K562 (cell line): Measurements from ENCODE around the gene FCGR2B. TPM values are rescaled to one million over a fixed set of nuclear protein-coding genes. Genes with fewer than 3 reads are reported as not detected.

Experiments used
- ATAC-seq: fragments of 200-7000 bp; cut with Tn5 transposase; 3 replicates; pipeline ENCODE4 v1.9.1; 2020; ENCODE audit warnings: moderate library complexity
- BruUV-seq: library from RNA; stranded (reverse); fragments of 400-500 nt; replicated peaks from 2 replicates; lab custom pipeline; 2021; lab: Mats Ljungman, UMichigan
- CTCF ChIA-PET: fragments of 300-600 bp; formaldehyde crosslinking; extraction: SDS; loops from one replicate; lab custom pipeline; 2021; ENCODE audit warnings: low intra/inter-chr PET ratio; lab: Yijun Ruan, JAX
- POLR2A ChIA-PET: fragments of 300-600, 350-650 bp; sonication (Branson Sonifier 250); formaldehyde crosslinking; extraction: SDS; loops from one replicate; lab custom pipeline; 2021; ENCODE audit warnings: antibody characterized with exemption, inconsistent platforms; lab: Yijun Ruan, JAX
- DNase-seq, 4 experiments: peaks; one replicate each; pipeline versions ENCODE4 v3.0.0 to v3.0.0-alpha.2; 2011 to 2018; ENCODE audit warnings: low spot score in 3 of 4, mixed read lengths in 3 of 4; ENCODE audit errors: extremely low read depth in 1 of 4
- FAIRE-seq: peaks from 2 replicates; lab custom pipeline; 2011; peaks lifted over from hg19 to GRCh38; lab: Jason Lieb, UNC
- H2AFZ ChIP-seq: 2 replicates; pipeline ENCODE4 v1.6.0; 2011; ENCODE audit warnings: low read depth, low read length, control low read depth, inconsistent platforms
- H3K27ac ChIP-seq: fragments of 200-600 bp; 3 replicates; pipeline ENCODE4 v1.8.0; 2011; ENCODE audit warnings: low read depth, mild to moderate bottlenecking, control low read depth, inconsistent platforms, low read length, moderate library complexity, mixed read lengths; ENCODE audit errors: extremely low read depth
- H3K27me3 ChIP-seq, 2 experiments: fragments of 300-600 bp in 1 of 2; 2 replicates in 1 of 2; 3 replicates in 1 of 2; pipeline versions ENCODE4 v1.6.0 to v1.8.0; 2011; ENCODE audit warnings: inconsistent platforms in 2 of 2, low read length in 2 of 2, mild to moderate bottlenecking in 1 of 2, mixed read lengths in 1 of 2, moderate library complexity in 1 of 2; ENCODE audit not compliant: control insufficient read depth in 2 of 2, insufficient read depth in 2 of 2
- H3K36me3 ChIP-seq: fragments of 300-600 bp; 3 replicates; pipeline ENCODE4 v1.8.0; 2011; ENCODE audit warnings: mild to moderate bottlenecking, low read length, inconsistent platforms; ENCODE audit not compliant: control insufficient read depth, insufficient read depth
- H3K4me1 ChIP-seq, 2 experiments: fragments of 200-600 bp in 1 of 2; replicated peaks in 1 of 2; 2 replicates in 1 of 2; 3 replicates in 1 of 2; pipeline versions ENCODE4 v1.5.1 to v1.8.0; 2011; ENCODE audit warnings: inconsistent platforms in 2 of 2, low read length in 2 of 2, mild to moderate bottlenecking in 1 of 2, mixed read lengths in 1 of 2, moderate library complexity in 1 of 2; ENCODE audit not compliant: control insufficient read depth in 2 of 2, insufficient read depth in 2 of 2
- H3K4me2 ChIP-seq: 2 replicates; pipeline ENCODE4 v1.6.1; 2011; ENCODE audit warnings: low read length, control low read depth, inconsistent platforms, mixed read lengths; ENCODE audit not compliant: insufficient read depth
- H3K4me3 ChIP-seq: fragments of 200-600 bp; sonication (generic), shearing (Covaris generic); 2 replicates; pipeline ENCODE4 v1.5.1; 2016; ENCODE audit warnings: control low read depth, inconsistent platforms
- H3K79me2 ChIP-seq: fragments of 200-600 bp; 3 replicates; pipeline ENCODE4 v1.8.0; 2011; ENCODE audit warnings: low read length, inconsistent platforms; ENCODE audit not compliant: control insufficient read depth, insufficient read depth
- H3K9ac ChIP-seq, 2 experiments: 2 replicates each; pipeline versions ENCODE4 v1.6.0 to v1.6.1; 2011; ENCODE audit warnings: low read depth in 2 of 2, low read length in 2 of 2, control low read depth in 1 of 2, inconsistent platforms in 1 of 2, mild to moderate bottlenecking in 1 of 2, mixed read lengths in 1 of 2; ENCODE audit not compliant: insufficient read depth in 1 of 2
- H3K9me1 ChIP-seq: one replicate; pipeline ENCODE4 v1.6.0; 2011; ENCODE audit warnings: inconsistent platforms, mild to moderate bottlenecking, low read length, moderate library complexity; ENCODE audit not compliant: control insufficient read depth, insufficient read depth
- H3K9me3 ChIP-seq: replicated peaks from 2 replicates; pipeline ENCODE4 v1.5.1; 2011; ENCODE audit warnings: low read depth, low read length, inconsistent platforms; ENCODE audit not compliant: control insufficient read depth, insufficient read depth
- H4K20me1 ChIP-seq: replicated peaks from 2 replicates; pipeline ENCODE4 v1.6.1; 2011; ENCODE audit warnings: low read length, inconsistent platforms, mixed read lengths; ENCODE audit not compliant: control insufficient read depth, insufficient read depth
- BACH1 ChIP-seq: fragments of 200-800 bp; sonication (Bioruptor generic); IDR thresholded peaks from 2 replicates; pipeline ENCODE4 v1.6.1; 2016; ENCODE audit warnings: missing genetic modification characterization, missing compliant biosample characterization
- MAFF ChIP-seq: IDR thresholded peaks from 2 replicates; pipeline ENCODE4 v1.6.1; 2012; ENCODE audit warnings: low read length, improper control_type of control experiment
- NR4A1 ChIP-seq, 2 experiments: fragments of 250-450 bp in 1 of 2; fragments of 450-650 bp in 1 of 2; sonication (Bioruptor Pico) in 1 of 2; IDR thresholded peaks; 2 replicates each; pipeline versions ENCODE4 v1.4.0 to v1.6.1; 2016 to 2020; ENCODE audit warnings: mild to moderate bottlenecking in 2 of 2, missing compliant biosample characterization in 1 of 2, missing genetic modification characterization in 1 of 2, moderate library complexity in 1 of 2
- NRF1 ChIP-seq, 2 experiments: fragments of 450-650 bp; IDR thresholded peaks in 1 of 2; conservative IDR thresholded peaks in 1 of 2; 2 replicates each; pipeline ENCODE4 v1.6.1; 2014; ENCODE audit warnings: mild to moderate bottlenecking in 2 of 2
- SP1 ChIP-seq: sonication (generic); formaldehyde crosslinking; IDR thresholded peaks from 2 replicates; pipeline ENCODE4 v1.8.1; 2022; ENCODE audit warnings: mild to moderate bottlenecking, missing genetic modification reagents
- ZBTB7A ChIP-seq: IDR thresholded peaks from 2 replicates; pipeline ENCODE4 v1.6.1; 2011; ENCODE audit warnings: low read depth, mild to moderate bottlenecking, low read length, moderate library complexity, borderline replicate concordance; ENCODE audit not compliant: control insufficient read depth
- ZNF197 ChIP-seq: fragments of 200-800 bp; sonication (Bioruptor generic); IDR thresholded peaks from 2 replicates; pipeline ENCODE4 v1.6.1; 2016; ENCODE audit warnings: low read depth, missing genetic modification characterization, missing compliant biosample characterization
- ZNF217 ChIP-seq: sonication (generic); formaldehyde crosslinking; IDR thresholded peaks from 2 replicates; pipeline ENCODE4 v1.8.0; 2022; ENCODE audit warnings: mild to moderate bottlenecking, missing genetic modification reagents
- ZNF395 ChIP-seq: fragments of 200-800 bp; sonication (Bioruptor generic); IDR thresholded peaks from 2 replicates; pipeline ENCODE4 v1.6.1; 2017; ENCODE audit warnings: missing genetic modification characterization, missing compliant biosample characterization
- WGBS: fragments of 100-300 bp; shearing (Covaris generic); methylation state at CpG from one replicate; pipeline ENCODE4 v1.1.6; 2016; ENCODE audit warnings: low coverage, mixed read lengths; ENCODE audit not compliant: insufficient coverage; ENCODE audit errors: missing lambda C conversion rate; 5-methylcytosine and 5-hydroxymethylcytosine counted together
- in situ Hi-C: fragments of 300-500 bp; cut with MboI; formaldehyde crosslinking; loops from 4 replicates; pipeline ENCODE4 v1.15.0; 2018; ENCODE audit warnings: inconsistent platforms, mixed read lengths
- intact Hi-C: fragments of 100-400 bp; cut with micrococcal nuclease; formaldehyde crosslinking; loops from 2 replicates; pipeline ENCODE4 v1.14.2; 2022
- polyA plus RNA-seq, 8 experiments: library from polyadenylated mRNA; depleted of rRNA in 4 of 8; stranded (reverse) in 5 of 8; unstranded in 3 of 8; fragments of >200 nt; fragmentation: Nextera tagmentation in 2 of 8; fragmentation: Illumina TruSeq in 1 of 8; extraction: Ambion mirVana in 2 of 8; extraction: Trizol in 1 of 8; gene quantifications; 2 replicates each; pipeline versions ENCODE4 v1.2.1 to v1.2.3, GENCODE V29; 2011 to 2014; ENCODE audit warnings: inconsistent platforms in 1 of 8, missing spikeins in 1 of 8
- total RNA-seq, 7 experiments: library from RNA; depleted of rRNA in 6 of 7; stranded (reverse); fragments of >200 nt in 6 of 7; fragmentation: Illumina TruSeq in 2 of 7; extraction: Trizol in 2 of 7; gene quantifications; 2 replicates each; pipeline versions ENCODE4 v1.2.1 to v1.2.3, GENCODE V29; 2011 to 2021; ENCODE audit warnings: low replicate concordance in 1 of 7
- TF ChIP-seq, protein P1 (sequence below): sonication (generic); formaldehyde crosslinking; IDR thresholded peaks from 2 replicates; pipeline ENCODE4 v1.9.0; 2022; ENCODE audit warnings: mild to moderate bottlenecking, missing genetic modification reagents
- TF ChIP-seq, protein P2 (sequence below): fragments of 450-650 bp; IDR thresholded peaks from 2 replicates; pipeline ENCODE4 v1.7.1; 2018; ENCODE audit warnings: mild to moderate bottlenecking, low read depth; ENCODE audit not compliant: partially characterized antibody
- TF ChIP-seq, protein P3 (sequence below), 3 experiments: fragments of 200-800 bp in 1 of 3; sonication (Bioruptor generic) in 1 of 3; sonication (generic) in 1 of 3; formaldehyde crosslinking in 1 of 3; IDR thresholded peaks; 2 replicates each; pipeline versions ENCODE4 v1.6.1 to v1.8.0; 2016 to 2022; ENCODE audit warnings: mild to moderate bottlenecking in 2 of 3, missing compliant biosample characterization in 2 of 3, missing genetic modification characterization in 2 of 3, missing genetic modification reagents in 1 of 3
- TF ChIP-seq, protein P4 (sequence below): fragments of 200-800 bp; sonication (Bioruptor generic); IDR thresholded peaks from 2 replicates; pipeline ENCODE4 v1.6.1; 2017; ENCODE audit warnings: missing genetic modification characterization, missing compliant biosample characterization

FCGR2B gene
- total and polyA plus RNA-seq, 9 of the 15 experiments (the other 6 are each of a cell fraction or from before 2014, with no cell fraction given), result 1.7 to 8.9 (median 3.9) TPM

- ATAC-seq (no peak), FAIRE-seq (no peak), DNase-seq (no peak)
- Histone ChIP-seq H3K9me1 (no peaks in the 10 kb centered on the region), H3K36me3 (no peaks in the 10 kb centered on the region), H4K20me1 (no peaks in the 10 kb centered on the region), H3K4me1 (peaks cover 42 to 45% of the 10 kb centered on the region in 2 experiments), H3K27ac (peak overlapping the region; percentile 70), H3K9ac (peak overlapping the region in 1 of 2 experiments; percentile 18; a peak in 1 of 4 replicates), H3K4me2 (peak overlapping the region; percentile 28; the same call in 1 of the 2 replicates), H3K79me2 (peaks cover 17% of the 10 kb centered on the region), H3K9me3 (no peaks in the 10 kb centered on the region), H3K4me3 (no peak overlapping the region), H3K27me3 (no peaks in the 10 kb centered on the region), H2AFZ (peak overlapping the region; percentile 75)
- no TSS peak for BruUV-seq
- intact Hi-C loops (no loop called here), in situ Hi-C loops (no loop called here)
- POLR2A ChIA-PET, result interaction anchor here (0.7 to 1.8 kb wide), 5 partner anchors 11 to 217 kb away, joined by 3 to 8 read pairs (median 4); partner anchors contain the start of genes FCGR2A and FCRLA
- WGBS, result 22% methylated on average over 1 of the region's 1 CpG
- CTCF ChIA-PET, result interaction anchor here (1.2 kb wide), 1 partner anchor 12 kb away, joined by 3 read pairs; no protein-coding TSS in a partner anchor
- TF ChIP-seq, protein P1, sequence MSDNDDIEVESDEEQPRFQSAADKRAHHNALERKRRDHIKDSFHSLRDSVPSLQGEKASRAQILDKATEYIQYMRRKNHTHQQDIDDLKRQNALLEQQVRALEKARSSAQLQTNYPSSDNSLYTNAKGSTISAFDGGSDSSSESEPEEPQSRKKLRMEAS (CRISPR knock-in tag), result peak; percentile 11; the same call in 1 of the 2 replicates
- TF ChIP-seq, protein P2, sequence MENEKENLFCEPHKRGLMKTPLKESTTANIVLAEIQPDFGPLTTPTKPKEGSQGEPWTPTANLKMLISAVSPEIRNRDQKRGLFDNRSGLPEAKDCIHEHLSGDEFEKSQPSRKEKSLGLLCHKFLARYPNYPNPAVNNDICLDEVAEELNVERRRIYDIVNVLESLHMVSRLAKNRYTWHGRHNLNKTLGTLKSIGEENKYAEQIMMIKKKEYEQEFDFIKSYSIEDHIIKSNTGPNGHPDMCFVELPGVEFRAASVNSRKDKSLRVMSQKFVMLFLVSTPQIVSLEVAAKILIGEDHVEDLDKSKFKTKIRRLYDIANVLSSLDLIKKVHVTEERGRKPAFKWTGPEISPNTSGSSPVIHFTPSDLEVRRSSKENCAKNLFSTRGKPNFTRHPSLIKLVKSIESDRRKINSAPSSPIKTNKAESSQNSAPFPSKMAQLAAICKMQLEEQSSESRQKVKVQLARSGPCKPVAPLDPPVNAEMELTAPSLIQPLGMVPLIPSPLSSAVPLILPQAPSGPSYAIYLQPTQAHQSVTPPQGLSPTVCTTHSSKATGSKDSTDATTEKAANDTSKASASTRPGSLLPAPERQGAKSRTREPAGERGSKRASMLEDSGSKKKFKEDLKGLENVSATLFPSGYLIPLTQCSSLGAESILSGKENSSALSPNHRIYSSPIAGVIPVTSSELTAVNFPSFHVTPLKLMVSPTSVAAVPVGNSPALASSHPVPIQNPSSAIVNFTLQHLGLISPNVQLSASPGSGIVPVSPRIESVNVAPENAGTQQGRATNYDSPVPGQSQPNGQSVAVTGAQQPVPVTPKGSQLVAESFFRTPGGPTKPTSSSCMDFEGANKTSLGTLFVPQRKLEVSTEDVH, result no peak
- TF ChIP-seq ZBTB7A, result 0 out of 2 replicates have a peak, but pooled peaks have one; percentile 0
- TF ChIP-seq, protein P3, sequence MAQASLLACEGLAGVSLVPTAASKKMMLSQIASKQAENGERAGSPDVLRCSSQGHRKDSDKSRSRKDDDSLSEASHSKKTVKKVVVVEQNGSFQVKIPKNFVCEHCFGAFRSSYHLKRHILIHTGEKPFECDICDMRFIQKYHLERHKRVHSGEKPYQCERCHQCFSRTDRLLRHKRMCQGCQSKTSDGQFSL (CRISPR knock-in tag; IDR thresholded peaks at IDR 0.05), result no peak
- TF ChIP-seq, protein P3 (tag; IDR thresholded peaks at IDR 0.05), result no peak
- no peak for TF ChIP-seq ZNF197 (CRISPR knock-in tag)
- 0 out of 2 replicates have a peak, but pooled peaks have one; percentile 9 for TF ChIP-seq ZNF395
- TF ChIP-seq, protein P4, sequence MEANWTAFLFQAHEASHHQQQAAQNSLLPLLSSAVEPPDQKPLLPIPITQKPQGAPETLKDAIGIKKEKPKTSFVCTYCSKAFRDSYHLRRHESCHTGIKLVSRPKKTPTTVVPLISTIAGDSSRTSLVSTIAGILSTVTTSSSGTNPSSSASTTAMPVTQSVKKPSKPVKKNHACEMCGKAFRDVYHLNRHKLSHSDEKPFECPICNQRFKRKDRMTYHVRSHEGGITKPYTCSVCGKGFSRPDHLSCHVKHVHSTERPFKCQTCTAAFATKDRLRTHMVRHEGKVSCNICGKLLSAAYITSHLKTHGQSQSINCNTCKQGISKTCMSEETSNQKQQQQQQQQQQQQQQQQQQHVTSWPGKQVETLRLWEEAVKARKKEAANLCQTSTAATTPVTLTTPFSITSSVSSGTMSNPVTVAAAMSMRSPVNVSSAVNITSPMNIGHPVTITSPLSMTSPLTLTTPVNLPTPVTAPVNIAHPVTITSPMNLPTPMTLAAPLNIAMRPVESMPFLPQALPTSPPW, result no peak
- no peak for TF ChIP-seq MAFF
- TF ChIP-seq BACH1, result 0 out of 2 replicates have a peak, but pooled peaks have one; percentile 33
- TF ChIP-seq NR4A1 (CRISPR knock-in tag; IDR thresholded peaks at IDR 0.05), result no peak
- no peak for TF ChIP-seq NR4A1 (tag; IDR thresholded peaks at IDR 0.05)
- TF ChIP-seq NRF1 (conservative IDR thresholded peaks at IDR 0.05 in 1 of 2, IDR thresholded peaks at IDR 0.05 in 1 of 2), result no peak
- no peak for TF ChIP-seq ZNF217
- TF ChIP-seq SP1 (CRISPR knock-in tag), result 0 out of 2 replicates have a peak, but pooled peaks have one; percentile 0
These were observed 59.5 kb downstream of the FCGR2B start for GRCh38 chr1:161722406-161722805.
